C1 segment of cervical spinal cord (tissue), 14 donors: ENCODE data around the gene APOBEC3B.
"Not testable (repeated sequence)": the region's sequence is repeated elsewhere in the genome, so short reads cannot be mapped to it uniquely, and the experiment has no call there.

Experiments used
- DNase-seq, 14 donors: peaks; one replicate each; lab custom pipeline; 2025; lab: John Stamatoyannopoulos, UW

The APOBEC3B gene

GRCh38 chr22:38950527-38951295 lies 31.4 kb upstream of the APOBEC3B start:
- DNase-seq, result no peak

- DNase-seq, result no peak
Observed at GRCh38 chr22:38951734-38952133, 30.4 kb upstream of the APOBEC3B start.

GRCh38 chr22:38952281-38952993 lies 29.7 kb upstream of the APOBEC3B start:
- DNase-seq, result no peak

- DNase-seq, result no peak
Observed at GRCh38 chr22:38953091-38953490, 29.1 kb upstream of the APOBEC3B start.

- DNase-seq, result no peak
Observed at GRCh38 chr22:38953577-38954413, 28.4 kb upstream of the APOBEC3B start.

GRCh38 chr22:38954414-38955043 lies 27.6 kb upstream of the APOBEC3B start:
- no peak for DNase-seq

GRCh38 chr22:38955250-38955905 lies 26.8 kb upstream of the APOBEC3B start:
- no peak for DNase-seq

GRCh38 chr22:38955926-38956325 lies 26.2 kb upstream of the APOBEC3B start:
- no peak for DNase-seq

GRCh38 chr22:38956551-38956950 lies 25.6 kb upstream of the APOBEC3B start:
- no peak for DNase-seq

- no peak for DNase-seq
Observed at GRCh38 chr22:38957046-38957770, 24.9 kb upstream of the APOBEC3B start, which contains the start of gene APOBEC3A. TSS of gene APOBEC3A (plus strand) at chr22:38957609. CDS start at chr22:38957692, 83 bp downstream.

GRCh38 chr22:38957808-38958650 lies 24.1 kb upstream of the APOBEC3B start:
- no peak for DNase-seq

GRCh38 chr22:38958651-38958943 lies 23.6 kb upstream of the APOBEC3B start:
- not testable (repeated sequence) for DNase-seq

- no peak for DNase-seq
Observed at GRCh38 chr22:38959590-38959989, 22.6 kb upstream of the APOBEC3B start.

GRCh38 chr22:38960673-38961072 lies 21.5 kb upstream of the APOBEC3B start:
- DNase-seq, result not testable (repeated sequence)

- DNase-seq, result not testable (repeated sequence)
Observed at GRCh38 chr22:38963291-38963738, 18.8 kb upstream of the APOBEC3B start.

- DNase-seq, result no peak
Observed at GRCh38 chr22:38963872-38964271, 18.3 kb upstream of the APOBEC3B start.

GRCh38 chr22:38964306-38964705 lies 17.8 kb upstream of the APOBEC3B start:
- no peak for DNase-seq

- DNase-seq, result no peak
Observed at GRCh38 chr22:38964989-38965388, 17.2 kb upstream of the APOBEC3B start.

- no peak for DNase-seq
Observed at GRCh38 chr22:38965614-38966379, 16.4 kb upstream of the APOBEC3B start.
